ENCODE data around the gene MRGPRF.

DNA sequence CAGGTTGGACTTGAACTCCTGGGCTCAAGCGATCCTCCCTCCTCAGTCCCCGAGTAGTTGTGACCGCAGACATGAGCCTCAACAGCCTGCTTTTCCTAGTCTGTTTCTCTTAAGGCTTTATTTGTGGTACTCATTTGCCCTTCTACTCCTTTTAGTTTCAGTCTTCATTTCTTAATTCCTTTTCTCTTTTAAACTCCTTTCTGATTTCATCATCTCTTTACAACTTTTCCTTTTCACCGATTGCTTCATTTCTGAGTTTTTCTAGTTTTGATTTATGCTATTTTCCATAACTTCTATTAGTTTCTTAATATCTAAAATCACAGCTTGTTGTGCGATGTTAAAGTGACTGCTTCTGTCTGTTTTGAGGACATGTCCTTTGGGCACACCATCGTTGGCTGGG, 17.3 kb upstream of the MRGPRF start:
- no peak for TF ChIP-seq ZC3H11A (IDR thresholded peaks at IDR 0.05)
- no peak for TF ChIP-seq USF2 (IDR thresholded peaks at IDR 0.05)
